Chondrocyte (in vitro differentiated cells): ENCODE results near the gene ZNF212. TPM values are rescaled to one million over a fixed set of nuclear protein-coding genes. Genes with fewer than 3 reads are reported as not detected.
"Not testable (repeated sequence)": the region's sequence is repeated elsewhere in the genome, so short reads cannot be mapped to it uniquely, and the experiment has no call there.

ENCODE experiments used
- DNase-seq: peaks from one replicate; pipeline ENCODE4 v3.0.0; 2021; ENCODE audit warnings: mixed read lengths, low spot score
- H3K27ac Mint-ChIP-seq: one replicate; pipeline ENCODE4 v1.8.0; 2021; ENCODE audit warnings: mild to moderate bottlenecking, moderate library complexity, mixed read lengths; ENCODE audit not compliant: unreplicated experiment
- H3K27me3 Mint-ChIP-seq: 2 replicates; pipeline ENCODE4 v1.8.0; 2021; ENCODE audit warnings: low read depth, mixed read lengths
- H3K36me3 Mint-ChIP-seq: 2 replicates; pipeline ENCODE4 v1.8.0; 2021; ENCODE audit warnings: low read depth, mixed read lengths
- H3K4me1 Mint-ChIP-seq: 2 replicates; pipeline ENCODE4 v1.8.0; 2021; ENCODE audit warnings: low read depth, mild to moderate bottlenecking, mixed read lengths
- H3K4me3 Mint-ChIP-seq: one replicate; pipeline ENCODE4 v1.8.0; 2021; ENCODE audit warnings: mild to moderate bottlenecking, moderate library complexity, mixed read lengths; ENCODE audit not compliant: unreplicated experiment
- H3K9me3 Mint-ChIP-seq: 2 replicates; pipeline ENCODE4 v1.8.0; 2021; ENCODE audit warnings: low read depth, mixed read lengths
- total RNA-seq: library from RNA; stranded (reverse); gene quantifications from 3 replicates; pipeline ENCODE4 v1.2.1, GENCODE V29; 2021
- TF ChIP-seq, protein P1 (sequence below): fragments of 200-600 bp; sonication (generic); IDR thresholded peaks from 2 replicates; pipeline ENCODE4 v1.5.0; 2021; ENCODE audit warnings: antibody characterized with exemption, mild to moderate bottlenecking, moderate library complexity

The ZNF212 gene
- total RNA-seq, 1 donor from 2014 or later, result 7.9 TPM

GRCh38 chr7:149226840-149227494 is 12.5 kb upstream of the ZNF212 start:
- peaks cover 4% of the 10 kb centered on the region for H3K36me3 Mint-ChIP-seq
- no peak overlapping the region for H3K27ac Mint-ChIP-seq
- no peaks in the 10 kb centered on the region for H3K4me1 Mint-ChIP-seq

GRCh38 chr7:149228831-149229471 is 10.5 kb upstream of the ZNF212 start:
- no peaks in the 10 kb centered on the region for H3K27me3 Mint-ChIP-seq
- no peak overlapping the region for H3K4me3 Mint-ChIP-seq
- DNase-seq, result no peak
- peaks cover 12% of the 10 kb centered on the region for H3K4me1 Mint-ChIP-seq
- no peaks in the 10 kb centered on the region for H3K9me3 Mint-ChIP-seq
- no peak overlapping the region for H3K27ac Mint-ChIP-seq
- TF ChIP-seq, protein P1, sequence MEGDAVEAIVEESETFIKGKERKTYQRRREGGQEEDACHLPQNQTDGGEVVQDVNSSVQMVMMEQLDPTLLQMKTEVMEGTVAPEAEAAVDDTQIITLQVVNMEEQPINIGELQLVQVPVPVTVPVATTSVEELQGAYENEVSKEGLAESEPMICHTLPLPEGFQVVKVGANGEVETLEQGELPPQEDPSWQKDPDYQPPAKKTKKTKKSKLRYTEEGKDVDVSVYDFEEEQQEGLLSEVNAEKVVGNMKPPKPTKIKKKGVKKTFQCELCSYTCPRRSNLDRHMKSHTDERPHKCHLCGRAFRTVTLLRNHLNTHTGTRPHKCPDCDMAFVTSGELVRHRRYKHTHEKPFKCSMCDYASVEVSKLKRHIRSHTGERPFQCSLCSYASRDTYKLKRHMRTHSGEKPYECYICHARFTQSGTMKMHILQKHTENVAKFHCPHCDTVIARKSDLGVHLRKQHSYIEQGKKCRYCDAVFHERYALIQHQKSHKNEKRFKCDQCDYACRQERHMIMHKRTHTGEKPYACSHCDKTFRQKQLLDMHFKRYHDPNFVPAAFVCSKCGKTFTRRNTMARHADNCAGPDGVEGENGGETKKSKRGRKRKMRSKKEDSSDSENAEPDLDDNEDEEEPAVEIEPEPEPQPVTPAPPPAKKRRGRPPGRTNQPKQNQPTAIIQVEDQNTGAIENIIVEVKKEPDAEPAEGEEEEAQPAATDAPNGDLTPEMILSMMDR, result no peak
- peaks cover 4% of the 10 kb centered on the region for H3K36me3 Mint-ChIP-seq

More at GRCh38 chr7:149226840-149227494, 12.5 kb upstream of the ZNF212 start:
- Mint-ChIP-seq H3K4me3 (no peak overlapping the region), H3K27me3 (no peaks in the 10 kb centered on the region), H3K9me3 (no peaks in the 10 kb centered on the region)
- TF ChIP-seq, protein P1, result no peak
- no peak for DNase-seq

DNA sequence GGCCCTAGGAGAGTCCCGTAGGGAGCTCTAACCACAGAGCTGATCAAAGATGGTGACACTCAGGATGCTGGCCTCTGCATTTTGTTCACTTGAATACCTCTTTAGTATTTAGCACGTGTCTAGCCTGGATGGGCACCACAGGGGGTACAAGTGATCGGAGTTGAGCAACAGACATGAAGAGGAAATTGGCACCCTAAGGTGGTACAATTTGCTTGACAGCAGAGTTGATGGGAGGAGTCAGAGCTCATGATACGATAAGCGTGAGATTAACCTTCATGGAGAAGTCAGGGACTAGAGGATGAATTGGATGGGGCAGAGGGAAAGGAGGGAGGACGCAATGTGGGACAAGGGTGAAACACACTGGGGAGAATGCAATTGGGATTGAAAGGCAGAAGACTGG is 9.9 kb upstream of the ZNF212 start:
- H3K36me3 Mint-ChIP-seq, result peaks cover 4% of the 10 kb centered on the region
- DNase-seq, result peak; percentile 27
- no peaks in the 10 kb centered on the region for H3K9me3 Mint-ChIP-seq
- H3K4me1 Mint-ChIP-seq, result peaks cover 15% of the 10 kb centered on the region
- H3K4me3 Mint-ChIP-seq, result no peak overlapping the region
- H3K27me3 Mint-ChIP-seq, result no peaks in the 10 kb centered on the region
- TF ChIP-seq, protein P1, result no peak
- no peak overlapping the region for H3K27ac Mint-ChIP-seq

- H3K36me3 Mint-ChIP-seq, result no peaks in the 10 kb centered on the region
- TF ChIP-seq, protein P1, result no peak
- H3K4me1 Mint-ChIP-seq, result peaks cover 15% of the 10 kb centered on the region
- H3K9me3 Mint-ChIP-seq, result no peaks in the 10 kb centered on the region
- H3K27ac Mint-ChIP-seq, result no peak overlapping the region
- no peak for DNase-seq
- H3K4me3 Mint-ChIP-seq, result no peak overlapping the region
- no peaks in the 10 kb centered on the region for H3K27me3 Mint-ChIP-seq
Observed at GRCh38 chr7:149232362-149232761, 7.1 kb upstream of the ZNF212 start.

GRCh38 chr7:149233655-149234204 is 5.7 kb upstream of the ZNF212 start:
- not testable (repeated sequence) for H3K36me3 Mint-ChIP-seq, H3K4me3 Mint-ChIP-seq, H3K9me3 Mint-ChIP-seq, H3K27me3 Mint-ChIP-seq, DNase-seq
- Mint-ChIP-seq H3K27ac (peak overlapping the region; percentile 96), H3K4me1 (peaks cover 18% of the 10 kb centered on the region)
